ENCODE data around the gene DNTTIP2.
"Not testable (repeated sequence)": the region's sequence is repeated elsewhere in the genome, so short reads cannot be mapped to it uniquely, and the experiment has no call there.

DNTTIP2 gene, protein sequence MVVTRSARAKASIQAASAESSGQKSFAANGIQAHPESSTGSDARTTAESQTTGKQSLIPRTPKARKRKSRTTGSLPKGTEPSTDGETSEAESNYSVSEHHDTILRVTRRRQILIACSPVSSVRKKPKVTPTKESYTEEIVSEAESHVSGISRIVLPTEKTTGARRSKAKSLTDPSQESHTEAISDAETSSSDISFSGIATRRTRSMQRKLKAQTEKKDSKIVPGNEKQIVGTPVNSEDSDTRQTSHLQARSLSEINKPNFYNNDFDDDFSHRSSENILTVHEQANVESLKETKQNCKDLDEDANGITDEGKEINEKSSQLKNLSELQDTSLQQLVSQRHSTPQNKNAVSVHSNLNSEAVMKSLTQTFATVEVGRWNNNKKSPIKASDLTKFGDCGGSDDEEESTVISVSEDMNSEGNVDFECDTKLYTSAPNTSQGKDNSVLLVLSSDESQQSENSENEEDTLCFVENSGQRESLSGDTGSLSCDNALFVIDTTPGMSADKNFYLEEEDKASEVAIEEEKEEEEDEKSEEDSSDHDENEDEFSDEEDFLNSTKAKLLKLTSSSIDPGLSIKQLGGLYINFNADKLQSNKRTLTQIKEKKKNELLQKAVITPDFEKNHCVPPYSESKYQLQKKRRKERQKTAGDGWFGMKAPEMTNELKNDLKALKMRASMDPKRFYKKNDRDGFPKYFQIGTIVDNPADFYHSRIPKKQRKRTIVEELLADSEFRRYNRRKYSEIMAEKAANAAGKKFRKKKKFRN

GRCh38 chr1:93878889-93879586 is at the start of gene DNTTIP2:
TSS of gene DNTTIP2 (minus strand) at chr1:93879206. CDS start at chr1:93879148, 58 bp downstream.
- peak; percentile 95 for DNase-seq (ENCODE audit: low spot score)

GRCh38 chr1:93925206-93925605 is 46.2 kb upstream of the DNTTIP2 start:
- DNase-seq (ENCODE audit: low spot score) = no peak

DNA sequence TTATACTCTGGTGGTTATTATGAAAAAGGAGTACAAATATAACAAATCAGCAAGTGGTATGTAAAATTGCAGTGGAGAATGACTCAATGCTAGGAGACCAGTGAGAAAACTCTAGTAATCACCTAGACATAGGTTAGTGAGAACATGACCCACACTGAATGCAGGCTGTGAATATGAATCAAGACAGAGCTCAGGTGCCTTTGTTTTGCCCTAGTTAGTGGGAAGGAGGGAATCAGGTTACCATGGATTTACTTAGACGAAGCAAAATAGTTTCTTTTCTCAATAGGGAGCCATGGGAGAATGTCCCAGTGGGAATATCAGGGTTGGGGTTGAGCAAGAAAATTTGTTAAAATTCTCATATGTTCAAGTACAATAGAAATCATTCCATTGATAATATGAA is 40.8 kb upstream of the DNTTIP2 start:
- DNase-seq (ENCODE audit: low spot score) = no peak

DNA sequence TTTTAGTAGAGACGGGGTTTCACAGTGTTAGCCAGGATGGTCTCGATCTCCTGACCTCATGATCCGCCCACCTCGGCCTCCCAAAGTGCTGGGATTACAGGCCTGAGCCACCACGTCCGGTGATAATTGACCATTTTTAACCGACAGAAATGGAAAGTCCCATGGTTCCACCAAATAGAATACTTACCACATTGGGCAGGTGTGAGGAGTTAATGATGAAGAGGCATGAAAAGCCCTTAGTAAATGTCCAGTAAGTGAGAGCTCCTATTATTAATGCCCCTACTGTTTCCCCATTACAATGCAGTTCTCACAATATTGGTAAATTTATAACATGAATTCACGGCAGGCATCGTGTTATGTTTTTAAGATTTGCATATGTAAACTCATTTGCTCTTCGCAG is 38.3 kb upstream of the DNTTIP2 start:
- DNase-seq (ENCODE audit: low spot score) = no peak

DNA sequence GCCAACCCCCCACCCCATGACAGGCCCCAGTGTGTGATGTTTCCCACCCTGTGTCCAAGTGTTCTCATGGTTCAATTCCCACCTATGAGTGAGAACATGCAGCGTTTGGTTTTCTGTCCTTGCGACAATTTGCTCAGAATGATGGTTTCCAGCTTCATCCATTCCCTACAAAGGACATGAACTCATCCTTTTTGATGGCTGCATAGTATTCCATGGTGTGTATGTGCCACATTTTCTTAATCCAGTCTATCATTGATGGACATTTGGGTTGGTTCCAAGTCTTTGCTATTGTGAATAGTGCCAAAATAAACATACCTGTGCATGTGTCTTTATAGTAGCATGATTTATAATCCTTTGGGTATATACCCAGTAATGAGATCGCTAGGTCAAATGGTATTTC is 31.9 kb upstream of the DNTTIP2 start:
- not testable (repeated sequence) for DNase-seq (ENCODE audit: low spot score)

- DNase-seq (ENCODE audit: low spot score) = no peak
Observed at GRCh38 chr1:93910305-93910704, 31.3 kb upstream of the DNTTIP2 start.

GRCh38 chr1:93909146-93910050 is 30.4 kb upstream of the DNTTIP2 start, which contains the start of gene GCLM:
TSS of gene GCLM (minus strand) at chr1:93909430. CDS start at chr1:93909163, 267 bp downstream.
- DNase-seq (ENCODE audit: low spot score) = peak; percentile 97

DNA sequence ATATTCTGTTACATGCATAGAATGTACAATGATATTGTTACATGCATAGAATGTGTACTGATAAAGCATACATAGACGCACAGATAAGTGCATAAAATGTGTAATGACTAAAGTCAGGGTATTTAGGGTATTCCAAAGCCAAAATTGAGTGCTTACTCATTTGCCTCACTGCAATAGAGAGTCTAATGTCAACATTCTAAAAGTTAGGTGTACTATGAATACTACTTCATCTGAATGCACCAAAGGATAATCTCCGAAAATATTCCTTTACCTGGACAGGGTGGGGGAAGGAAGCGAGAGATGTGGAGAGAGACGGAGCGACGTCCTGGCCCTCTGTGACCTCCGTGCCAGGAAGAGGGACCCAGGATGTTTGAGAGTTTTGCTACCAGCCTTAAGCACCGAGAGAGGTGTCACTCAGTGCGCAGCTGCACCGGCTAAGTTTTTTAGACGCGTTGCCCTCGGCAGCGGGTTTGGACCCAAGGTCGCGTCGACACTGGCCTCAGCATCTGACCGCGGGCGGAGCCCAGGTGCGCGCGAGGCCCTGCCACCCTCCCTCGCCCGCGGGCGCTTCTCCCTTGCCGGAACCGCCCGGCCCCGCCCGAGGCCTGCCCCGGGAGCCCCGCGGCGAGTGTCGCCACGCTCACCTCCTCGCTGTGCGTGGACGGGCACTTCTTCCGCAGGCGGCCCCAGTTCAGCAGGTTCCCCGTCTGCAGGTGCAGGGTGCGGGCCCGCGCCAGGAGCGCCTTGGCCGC is 29.6 kb upstream of the DNTTIP2 start:
- peak; percentile 52 for DNase-seq (ENCODE audit: low spot score)

DNA sequence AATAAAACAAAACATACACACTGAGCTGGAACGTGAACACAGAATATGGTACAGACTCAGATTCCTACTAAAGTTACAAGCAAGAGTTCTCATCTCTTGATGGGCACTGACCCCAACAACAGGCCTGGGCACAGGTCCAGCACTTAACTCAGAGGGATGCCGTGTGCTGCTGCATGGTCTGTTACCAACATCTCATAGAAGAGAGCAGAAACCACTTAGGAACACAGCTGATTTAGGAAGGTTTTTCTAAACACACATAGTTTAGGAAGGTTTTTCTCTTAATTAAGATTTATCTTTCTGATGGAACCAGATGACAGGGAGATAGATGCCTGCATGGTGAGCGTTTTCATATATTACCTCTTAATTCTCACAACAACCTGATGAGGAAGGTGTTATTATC is 28.7 kb upstream of the DNTTIP2 start:
- peak; percentile 43 for DNase-seq (ENCODE audit: low spot score)

DNA sequence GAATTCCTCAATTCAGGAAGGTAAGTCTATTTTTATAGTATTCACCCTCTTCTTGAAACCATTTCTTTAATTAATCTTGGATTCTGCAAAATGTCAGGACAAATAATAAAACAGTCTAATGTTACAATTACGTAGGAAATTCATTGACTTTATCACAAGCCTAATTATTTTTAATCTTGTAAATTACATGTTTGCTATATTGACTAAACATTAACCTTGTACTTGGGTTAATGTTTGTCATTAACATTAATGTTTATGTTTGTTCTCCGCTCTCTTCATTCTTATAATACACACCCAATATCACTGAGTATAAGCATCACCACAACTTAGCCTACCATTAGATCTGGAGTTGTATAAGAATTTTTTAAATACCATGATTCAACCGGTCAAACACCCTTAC is 27.5 kb upstream of the DNTTIP2 start:
- DNase-seq (ENCODE audit: low spot score) = no peak

- DNase-seq (ENCODE audit: low spot score) = peak; percentile 41
Observed at GRCh38 chr1:93905734-93906133, 26.7 kb upstream of the DNTTIP2 start.

- DNase-seq (ENCODE audit: low spot score) = no peak
Observed at GRCh38 chr1:93905051-93905450, 26.0 kb upstream of the DNTTIP2 start.

- DNase-seq (ENCODE audit: low spot score) = no peak
Observed at GRCh38 chr1:93904228-93904627, 25.2 kb upstream of the DNTTIP2 start.

DNA sequence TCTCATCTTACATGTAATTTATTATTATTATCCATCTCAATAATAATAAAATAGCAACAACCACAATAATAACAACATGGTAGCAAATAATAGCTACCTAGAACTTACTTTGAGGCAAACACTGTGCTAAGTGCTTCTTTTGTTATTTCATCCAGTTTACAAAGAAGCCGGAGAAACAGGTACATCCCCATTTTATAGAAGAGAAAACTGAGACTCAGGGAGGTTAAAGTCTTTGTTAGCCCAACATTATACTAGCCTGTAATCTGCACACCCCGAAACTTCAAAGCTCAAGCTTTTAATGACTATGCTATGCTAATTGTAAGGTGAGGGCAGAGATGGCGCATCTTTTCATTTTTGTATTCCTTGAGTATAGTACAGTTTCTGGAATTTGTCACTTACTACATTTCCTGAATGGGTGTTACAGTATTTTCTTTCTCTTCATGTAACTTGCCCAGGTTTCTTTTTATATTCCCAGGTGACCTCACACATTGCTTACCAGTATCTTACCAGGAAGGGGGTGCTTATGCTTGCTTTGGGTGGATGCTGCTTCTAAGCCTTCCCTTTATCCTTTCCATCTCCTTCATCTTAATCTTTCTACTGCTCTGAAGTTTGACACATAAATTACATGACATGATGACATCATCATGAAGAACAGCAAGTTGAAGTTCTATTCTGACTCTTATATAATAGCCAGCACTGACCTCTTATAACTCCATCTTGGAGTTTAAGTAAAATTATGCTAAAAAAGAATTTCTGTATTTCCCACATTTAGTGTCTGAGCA is 21.9 kb upstream of the DNTTIP2 start:
- no peak for DNase-seq (ENCODE audit: low spot score)

DNA sequence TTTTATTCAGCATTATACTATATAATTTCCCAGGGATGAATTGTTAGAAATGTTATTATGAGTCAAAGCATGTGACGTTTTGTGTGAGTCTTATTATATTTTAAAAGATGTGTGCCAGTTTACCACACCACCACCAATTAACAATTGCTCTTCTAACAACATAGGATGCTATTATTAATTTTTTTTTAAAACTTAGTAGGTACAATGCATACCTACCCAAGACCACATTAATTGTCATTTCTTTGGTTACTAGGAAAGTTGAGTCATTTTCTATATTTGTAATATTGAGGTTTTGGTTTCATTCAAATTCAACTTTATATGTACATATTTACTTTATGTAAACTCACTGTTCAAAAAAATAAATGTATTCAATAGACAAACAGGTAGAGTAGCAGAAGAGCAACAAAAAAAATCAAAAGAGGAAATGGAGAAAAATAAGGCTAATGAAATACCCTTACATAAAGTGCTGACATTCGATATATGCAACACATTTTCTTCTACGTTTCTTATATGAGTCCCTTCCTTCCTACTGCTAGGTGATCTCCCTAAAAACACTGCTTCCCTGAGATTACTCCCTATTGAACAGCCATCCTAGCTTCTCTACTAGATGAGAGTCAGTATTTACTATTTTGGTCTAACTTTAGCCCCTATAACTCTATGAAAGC is 20.7 kb upstream of the DNTTIP2 start:
- no peak for DNase-seq (ENCODE audit: low spot score)

DNA sequence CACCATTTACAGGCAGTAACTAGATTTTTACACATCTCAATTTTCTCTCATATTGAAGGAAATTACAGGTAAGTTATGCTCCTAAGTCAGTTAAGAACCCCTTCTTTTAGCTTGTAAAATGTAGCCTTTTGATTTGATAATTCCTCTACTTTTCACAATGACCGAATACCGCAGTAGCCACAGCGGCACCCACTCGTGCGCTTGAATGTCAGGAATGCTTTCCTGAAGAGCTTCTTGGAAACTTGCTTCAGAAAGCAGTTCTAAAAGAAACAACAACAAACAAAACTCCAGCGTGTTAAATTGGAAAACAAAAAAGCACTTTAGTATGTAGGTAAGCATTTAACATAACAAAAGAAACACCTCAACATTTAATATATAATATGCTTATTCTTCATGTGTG is 9.9 kb upstream of the DNTTIP2 start:
- no peak for DNase-seq (ENCODE audit: low spot score)

DNA sequence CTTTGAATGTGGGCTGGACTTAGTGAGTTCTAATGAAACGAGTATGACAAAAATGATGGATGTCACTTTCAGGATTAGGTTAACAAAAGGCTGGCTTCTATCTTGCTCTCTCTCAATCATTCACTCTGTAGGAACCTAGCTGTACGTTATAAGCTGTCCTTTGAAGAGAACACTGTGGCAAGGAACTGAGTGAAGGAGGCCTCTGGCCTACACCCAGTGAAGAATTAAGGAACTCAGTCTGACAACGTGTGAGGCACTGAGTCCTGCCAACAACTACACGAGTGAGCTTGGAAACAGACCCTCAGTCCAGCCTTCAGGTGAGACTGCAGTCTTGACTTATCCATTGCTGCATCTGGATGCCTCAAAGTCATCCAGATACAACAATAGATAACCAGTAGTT is 3.3 kb upstream of the DNTTIP2 start:
- no peak for DNase-seq (ENCODE audit: low spot score)

DNA sequence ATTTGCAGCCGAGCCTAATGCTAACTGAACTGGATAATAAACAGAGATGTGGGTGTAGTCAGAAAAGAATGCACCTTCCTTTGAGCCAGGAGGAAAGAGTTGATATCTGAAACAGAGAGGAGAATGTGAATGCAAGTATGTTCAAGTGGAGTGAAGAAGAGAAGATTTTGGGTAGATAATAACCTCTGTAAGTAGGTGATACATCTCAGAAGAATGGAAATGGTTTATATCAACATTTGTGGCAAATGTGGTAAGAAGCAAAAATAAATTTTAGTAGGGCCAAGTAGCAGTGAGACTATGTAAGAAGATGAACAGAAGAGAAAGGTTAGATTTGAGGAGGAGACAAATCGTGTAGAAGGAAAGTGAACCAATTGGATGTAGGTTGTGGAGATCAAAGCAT is 1.7 kb upstream of the DNTTIP2 start:
- DNase-seq (ENCODE audit: low spot score) = no peak

DNA sequence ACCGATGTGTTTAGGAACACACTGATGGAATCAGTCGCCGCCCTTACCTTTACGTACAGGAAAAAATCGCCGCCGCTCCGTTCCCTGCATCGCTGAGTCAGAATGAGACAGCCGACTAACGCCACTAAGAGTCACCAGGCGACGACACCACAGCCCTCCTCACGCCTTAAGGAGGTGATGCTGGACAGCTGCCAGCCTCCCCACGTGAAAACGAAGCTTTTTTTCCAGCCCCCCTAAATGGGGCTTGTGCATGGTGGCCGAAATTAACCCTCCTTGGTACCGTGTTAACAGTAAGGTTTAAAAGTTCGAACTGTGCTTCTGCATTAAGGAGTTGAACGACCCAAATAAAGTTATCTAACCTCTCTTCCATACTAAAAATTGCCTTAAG is 511 bp downstream of the DNTTIP2 start:
- DNase-seq (ENCODE audit: low spot score) = peak; percentile 36

DNA sequence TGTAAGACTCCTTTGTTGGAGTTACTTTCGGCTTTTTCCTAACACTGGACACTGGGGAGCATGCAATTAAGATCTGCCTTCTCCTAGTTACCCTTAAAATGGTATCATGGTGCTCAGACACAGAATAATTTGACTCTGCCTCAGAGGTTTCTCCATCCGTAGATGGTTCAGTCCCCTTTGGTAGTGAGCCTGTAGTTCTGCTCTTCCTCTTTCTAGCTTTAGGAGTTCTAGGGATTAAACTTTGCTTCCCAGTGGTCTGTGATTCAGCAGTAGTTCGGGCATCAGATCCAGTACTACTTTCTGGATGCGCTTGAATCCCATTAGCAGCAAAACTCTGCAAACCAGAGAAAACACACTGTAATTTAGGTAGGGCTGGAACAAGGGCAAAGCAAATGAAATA is 1.5 kb downstream of the DNTTIP2 start:
- DNase-seq (ENCODE audit: low spot score) = no peak
